ENCODE measurements around the gene TLL2.
A peak's percentile ranks its signal among the peaks of the same experiment; 100 is the strongest.

TLL2 gene

GRCh38 chr10:96505150-96506136 lies 8.3 kb downstream of the TLL2 start:
- no peak for DNase-seq

- no peak for DNase-seq
These were observed 11.0 kb downstream of the TLL2 start for GRCh38 chr10:96502561-96503282.

DNA sequence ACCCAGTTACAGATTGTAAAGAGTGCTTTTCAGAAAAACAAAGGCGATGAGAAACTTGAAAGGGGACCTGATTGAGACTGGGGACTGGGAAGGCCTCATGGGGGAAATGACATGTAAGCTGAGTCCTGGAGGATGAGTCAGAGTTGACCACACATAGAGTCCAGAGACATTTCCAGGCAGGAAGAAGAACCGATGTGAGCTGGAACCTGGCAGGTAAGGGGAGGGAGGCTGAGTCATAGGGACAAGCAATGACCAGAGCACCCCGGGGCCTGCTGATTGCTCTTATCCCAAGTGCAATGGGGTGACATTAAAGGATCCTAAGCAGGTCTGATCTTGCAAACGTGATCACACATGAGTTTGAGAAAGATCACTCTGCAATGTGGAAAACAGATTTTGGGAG lies 11.7 kb downstream of the TLL2 start:
- no peak for DNase-seq

DNA sequence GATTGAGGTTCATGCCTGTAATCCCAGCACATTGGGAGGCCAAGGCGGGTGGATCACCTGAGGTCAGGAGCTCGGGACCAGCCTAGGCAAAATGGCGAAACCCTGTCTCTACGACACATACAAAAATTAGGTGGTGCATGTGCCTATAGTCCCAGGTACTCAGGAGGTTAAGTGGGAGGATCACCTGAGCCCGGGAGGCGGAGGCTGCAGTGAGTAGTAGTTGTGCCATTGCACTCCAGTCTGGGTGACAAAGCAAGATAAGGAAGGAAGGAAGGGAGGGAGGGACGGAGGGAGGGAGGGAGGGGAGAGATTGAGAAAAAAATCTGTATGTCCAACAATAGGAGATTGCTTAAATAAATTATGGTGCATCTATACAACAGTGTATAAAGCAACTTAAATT lies 13.2 kb downstream of the TLL2 start:
- DNase-seq, result no peak

GRCh38 chr10:96500050-96500449 lies 13.7 kb downstream of the TLL2 start:
- DNase-seq, result no peak

GRCh38 chr10:96497391-96497790 lies 16.3 kb downstream of the TLL2 start:
- no peak for DNase-seq

DNA sequence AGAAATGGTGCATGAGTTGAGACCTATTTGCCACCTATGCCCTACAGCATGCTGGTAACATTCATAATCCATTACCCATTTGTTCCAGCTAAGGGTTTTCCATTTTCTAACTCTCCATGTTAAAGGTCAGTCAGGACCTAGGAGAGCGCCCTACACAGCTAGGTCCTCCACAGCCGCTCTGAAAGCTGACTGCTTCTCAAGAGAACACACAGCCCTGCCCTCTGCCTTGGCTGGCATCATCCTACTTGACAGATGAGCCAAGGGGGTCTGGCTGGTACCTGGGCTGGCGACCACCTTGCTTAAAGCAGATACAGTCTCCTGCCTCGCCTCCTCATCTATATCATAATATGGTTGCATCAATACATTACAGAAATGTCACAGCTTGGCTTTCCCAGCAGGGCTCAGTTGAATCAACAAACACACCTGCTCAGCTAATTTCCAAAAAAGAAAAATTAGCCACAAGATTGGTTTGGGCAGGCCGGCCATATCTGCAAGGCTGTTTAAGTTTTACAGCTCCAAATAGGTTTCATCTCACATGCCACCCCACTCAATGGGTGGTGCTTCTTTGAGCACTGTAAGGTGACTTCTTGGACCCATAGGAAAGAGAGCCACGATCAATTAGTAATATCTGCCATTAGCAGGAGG lies 17.3 kb downstream of the TLL2 start:
- no peak for DNase-seq

- DNase-seq, result no peak
These were observed 18.2 kb downstream of the TLL2 start for GRCh38 chr10:96495544-96495943.

GRCh38 chr10:96494694-96495093 lies 19.0 kb downstream of the TLL2 start:
- no peak for DNase-seq

GRCh38 chr10:96493871-96494525 lies 19.7 kb downstream of the TLL2 start:
- no peak for DNase-seq

DNA sequence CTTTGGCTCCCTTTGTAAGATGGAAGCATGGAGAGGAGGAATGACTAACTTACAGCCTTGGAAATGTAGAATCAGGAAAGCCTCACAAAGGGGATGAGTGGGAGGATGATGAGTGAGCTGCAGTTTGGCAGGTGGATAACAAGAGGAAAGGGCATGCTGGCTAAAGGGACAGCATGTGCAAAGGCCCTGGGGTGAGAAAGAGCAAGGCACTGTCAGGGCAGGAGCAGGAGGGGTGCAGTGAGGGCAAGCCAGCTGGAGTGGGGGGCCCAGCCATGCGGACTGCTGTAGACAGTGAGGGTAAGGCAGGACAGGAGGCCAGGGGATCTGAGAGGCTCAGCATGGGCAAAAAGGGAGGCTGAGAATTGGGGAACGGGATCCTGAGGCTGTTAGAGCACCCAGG lies 20.5 kb downstream of the TLL2 start:
- DNase-seq, result no peak

GRCh38 chr10:96491303-96491702 lies 22.4 kb downstream of the TLL2 start:
- no peak for DNase-seq

- DNase-seq, result no peak
These were observed 25.4 kb downstream of the TLL2 start for GRCh38 chr10:96488161-96488935.

DNA sequence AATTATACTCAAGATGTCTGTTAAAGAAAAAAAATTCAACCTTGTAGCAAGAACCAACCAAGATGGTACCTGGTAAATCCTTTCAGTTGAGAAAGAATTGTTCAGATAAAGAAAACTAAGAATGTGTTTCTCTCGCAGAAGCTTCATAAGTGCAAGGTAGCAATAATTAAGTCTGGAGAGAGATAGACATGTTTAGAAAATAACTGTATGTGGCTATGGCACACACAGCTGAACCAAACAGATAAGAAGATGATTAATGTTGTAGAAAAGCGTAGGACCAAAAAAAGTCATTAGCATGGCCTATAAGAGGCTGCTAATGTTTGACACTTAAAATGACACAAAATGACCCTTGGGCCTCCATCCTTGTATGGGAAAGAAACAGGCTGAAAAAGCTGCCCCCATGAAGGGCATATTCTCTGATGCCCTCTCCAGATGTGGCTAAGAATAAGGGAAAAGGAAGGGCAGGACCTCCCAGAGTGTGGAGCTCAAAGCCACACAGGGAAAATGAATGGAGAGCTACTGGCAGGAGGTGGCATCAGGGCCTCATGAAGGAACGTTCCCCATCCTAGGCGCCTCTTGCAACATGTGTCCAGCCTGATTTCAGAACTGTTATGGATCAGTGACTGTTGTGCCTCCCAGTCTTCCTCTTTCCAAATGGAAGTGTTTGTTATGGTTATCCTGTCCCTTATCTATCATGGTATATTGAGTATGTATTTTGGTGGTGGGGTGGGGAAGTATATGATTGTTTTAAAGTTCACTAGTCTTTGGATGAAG lies 30.7 kb downstream of the TLL2 start:
- no peak for DNase-seq

- no peak for DNase-seq
These were observed 35.4 kb downstream of the TLL2 start for GRCh38 chr10:96478355-96478754.

DNA sequence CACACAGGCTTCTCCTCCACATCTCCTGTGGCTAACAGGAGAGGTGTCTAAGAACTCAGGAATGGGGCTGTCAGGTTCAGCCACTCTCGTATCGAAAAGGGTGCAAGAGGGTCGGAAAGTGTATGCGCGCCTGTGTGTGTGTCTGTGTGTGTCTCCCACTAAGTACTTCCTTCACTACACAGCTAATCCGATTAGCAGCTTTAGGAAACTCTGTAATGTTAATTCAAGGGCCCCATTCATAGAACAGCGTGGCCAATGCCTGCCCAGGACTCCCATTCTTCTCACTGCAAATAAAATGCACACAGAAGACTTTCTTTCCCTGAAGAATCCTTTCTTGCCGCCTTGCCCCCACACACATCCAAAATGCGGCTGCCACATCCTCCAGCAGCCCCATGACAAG lies 39.9 kb downstream of the TLL2 start:
- no peak for DNase-seq

DNA sequence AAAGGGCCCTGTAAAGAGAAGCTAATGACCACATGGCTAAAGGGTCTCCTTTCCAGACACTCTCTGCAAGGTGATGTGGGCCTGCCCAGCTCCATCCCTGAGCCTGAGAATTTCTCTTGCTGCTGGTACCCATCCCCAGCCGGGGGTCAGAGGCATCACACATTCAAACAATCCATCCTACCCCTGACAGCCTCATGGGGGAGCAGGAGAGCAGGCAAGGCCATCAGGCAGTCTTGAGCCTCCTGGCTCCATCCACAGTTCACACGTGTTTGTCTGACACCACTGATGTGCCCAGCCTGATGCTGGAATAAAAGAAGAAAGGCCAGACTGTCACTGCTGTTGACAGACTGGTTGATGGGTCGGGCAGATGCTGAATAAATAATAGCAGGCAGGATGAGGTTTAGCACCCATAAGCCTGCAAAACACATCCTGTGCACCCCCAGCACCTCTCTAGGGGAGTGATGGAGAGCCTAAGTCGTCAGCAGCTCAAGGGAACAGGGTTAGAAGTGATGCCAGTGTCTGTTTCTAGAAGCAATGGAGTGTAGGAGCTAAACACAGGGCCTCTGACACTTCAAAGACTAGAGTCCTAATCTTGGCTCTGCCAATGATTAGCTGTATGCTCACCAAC lies 43.5 kb downstream of the TLL2 start:
- DNase-seq, result peak; percentile 16

GRCh38 chr10:96468845-96469244 lies 44.9 kb downstream of the TLL2 start:
- DNase-seq, result no peak

GRCh38 chr10:96465599-96465998 lies 48.1 kb downstream of the TLL2 start:
- DNase-seq, result no peak

GRCh38 chr10:96463562-96463961 lies 50.2 kb downstream of the TLL2 start:
- DNase-seq, result no peak

- DNase-seq, result no peak
These were observed 51.0 kb downstream of the TLL2 start for GRCh38 chr10:96462606-96463151.
